KG1 (cell line): ENCODE results near the gene NABP2.
A peak's percentile ranks its signal among the peaks of the same experiment; 100 is the strongest.

ENCODE experiments used
- DNase-seq: peaks from one replicate; lab custom pipeline; 2025; lab: John Stamatoyannopoulos, UW

Gene NABP2

DNA sequence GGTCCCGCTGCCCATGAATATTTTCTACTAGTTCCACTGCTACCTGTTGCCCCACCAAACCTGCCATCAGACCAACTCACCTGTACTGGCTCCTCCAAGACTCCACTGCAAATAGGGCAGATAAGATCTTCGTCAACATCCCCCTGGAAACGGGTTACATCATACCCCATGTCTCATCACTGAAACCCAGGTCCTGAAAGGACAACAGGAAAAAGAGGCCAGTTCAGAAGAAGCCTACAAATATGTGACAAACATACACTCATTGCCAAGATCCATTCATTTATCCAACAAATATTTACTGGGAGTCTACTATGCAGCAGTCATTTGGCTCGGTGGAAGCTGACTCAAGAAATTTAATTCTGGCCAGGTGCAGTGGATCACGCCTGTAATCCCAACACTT lies 10.3 kb upstream of the NABP2 start:
- DNase-seq = no peak

- DNase-seq = no peak
Measured at GRCh38 chr12:56216461-56216860, 7.7 kb upstream of the NABP2 start.

- DNase-seq = no peak
Measured at GRCh38 chr12:56219840-56220239, 4.3 kb upstream of the NABP2 start.

DNA sequence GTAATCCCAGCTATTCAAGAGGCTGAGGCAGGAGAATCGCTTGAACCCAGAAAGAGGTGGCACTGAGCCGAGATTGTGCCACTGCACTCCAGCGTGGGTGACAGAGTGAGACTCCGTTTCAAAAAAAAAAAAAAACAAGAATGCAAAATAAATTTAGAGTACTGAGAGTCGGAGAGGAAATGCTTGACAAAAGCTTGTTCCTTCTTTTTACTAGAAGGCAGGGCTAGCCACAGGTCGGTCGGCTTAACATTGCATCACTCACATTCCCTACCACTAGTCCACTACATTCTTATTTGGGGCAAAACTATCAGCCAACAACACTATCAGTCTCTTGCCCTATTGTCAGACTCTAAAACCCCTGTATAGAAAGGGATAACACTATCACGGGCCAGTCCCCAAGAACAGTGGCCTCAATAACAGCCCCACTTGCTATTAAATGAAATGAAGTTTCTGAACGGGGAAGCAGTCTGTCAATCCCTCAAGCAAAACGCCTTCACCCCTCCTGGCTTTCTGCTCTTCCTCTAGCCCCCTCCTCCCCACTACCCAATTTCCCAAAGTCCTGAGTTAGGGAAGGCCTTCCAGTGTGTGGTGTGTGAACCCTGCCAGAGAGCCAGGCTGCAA lies 3.4 kb upstream of the NABP2 start:
- no peak for DNase-seq

GRCh38 chr12:56221232-56221756 lies 2.8 kb upstream of the NABP2 start:
- no peak for DNase-seq

DNA sequence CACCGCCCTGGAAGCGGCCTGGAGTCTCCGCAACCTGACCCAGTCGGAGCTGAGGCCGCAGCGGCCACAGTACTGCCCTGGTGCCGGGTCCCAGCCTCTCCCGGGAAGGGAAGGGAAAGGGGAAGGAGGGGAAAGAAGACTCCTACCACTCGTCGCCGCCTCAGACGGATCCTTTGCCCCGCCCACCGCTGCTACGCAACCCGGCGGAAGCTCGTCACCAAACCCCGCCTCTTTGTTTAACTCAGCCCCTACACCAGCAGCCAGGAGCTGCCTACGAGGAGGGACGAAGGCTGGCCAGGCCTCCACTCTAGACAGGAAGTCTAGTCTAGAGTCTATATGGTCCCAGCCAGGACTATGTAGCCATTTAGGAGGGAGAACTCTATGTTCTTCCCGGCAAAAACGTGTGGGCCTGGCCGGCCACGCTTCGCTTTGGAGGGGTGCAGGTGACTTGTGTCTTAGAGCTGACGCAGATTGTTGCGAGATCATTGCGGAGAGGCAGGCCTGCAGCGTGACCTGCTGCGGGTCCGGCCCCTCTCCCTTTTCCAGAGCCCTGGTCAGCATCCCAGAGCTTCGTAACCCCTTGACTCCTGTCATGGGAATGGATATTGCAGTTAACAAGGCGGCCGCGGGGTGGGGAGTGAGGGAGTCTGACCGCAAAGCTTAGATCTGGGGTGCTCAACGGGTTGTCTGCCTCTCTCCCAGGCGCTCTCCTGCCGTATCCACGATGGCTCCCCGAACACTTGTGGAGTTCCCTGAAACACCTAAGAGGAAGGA lies 2.2 kb upstream of the NABP2 start, which contains the start of gene RNF41:
Gene RNF41 (minus strand): TSS at position 166 of the 774 bp plus-strand sequence. CDS start 7,875 bp downstream, outside the sequence.
- peak; percentile 57 for DNase-seq

DNA sequence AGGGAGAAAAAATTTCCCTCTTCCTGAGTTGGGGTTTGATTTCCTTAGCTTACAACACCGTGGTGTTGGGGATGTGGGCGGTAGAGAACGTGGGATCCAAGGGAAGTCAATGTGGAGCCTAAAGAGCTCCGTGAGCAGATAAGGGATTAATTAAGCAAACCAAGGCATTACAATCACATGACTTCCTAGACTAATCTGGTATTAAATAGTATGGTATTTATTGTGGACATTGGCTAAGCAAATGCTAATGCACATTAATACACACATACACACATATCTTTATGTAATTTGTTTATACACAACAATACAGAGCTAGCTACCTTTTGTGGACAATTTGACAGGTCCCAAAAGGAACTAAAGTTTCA lies 1.6 kb upstream of the NABP2 start:
- DNase-seq = no peak

DNA sequence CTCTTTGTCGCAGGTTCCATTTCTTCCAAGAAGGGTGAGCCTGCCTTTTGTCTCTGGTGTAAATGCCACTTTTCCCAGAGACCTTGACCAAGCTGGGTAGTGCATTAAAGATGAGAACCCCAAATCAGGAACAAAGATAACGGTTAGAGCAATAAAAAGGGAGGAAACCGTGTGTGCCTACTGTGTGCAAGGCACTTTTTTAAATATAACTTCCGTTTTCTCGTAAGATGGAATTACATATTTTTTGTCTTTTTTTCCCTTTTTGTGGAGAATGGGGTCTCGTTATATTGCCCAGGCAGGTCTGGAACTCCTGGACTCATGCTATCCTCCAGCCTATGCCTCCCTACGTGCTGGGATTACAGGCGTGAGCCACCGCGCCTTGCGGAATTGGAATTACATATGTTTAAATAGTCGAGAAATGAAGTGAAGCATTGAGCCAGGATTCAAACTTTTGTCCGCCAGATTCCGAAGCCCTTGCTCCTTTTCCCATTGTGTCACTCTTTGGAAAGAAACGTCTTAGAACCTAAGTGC lies 506 bp upstream of the NABP2 start:
- no peak for DNase-seq

DNA sequence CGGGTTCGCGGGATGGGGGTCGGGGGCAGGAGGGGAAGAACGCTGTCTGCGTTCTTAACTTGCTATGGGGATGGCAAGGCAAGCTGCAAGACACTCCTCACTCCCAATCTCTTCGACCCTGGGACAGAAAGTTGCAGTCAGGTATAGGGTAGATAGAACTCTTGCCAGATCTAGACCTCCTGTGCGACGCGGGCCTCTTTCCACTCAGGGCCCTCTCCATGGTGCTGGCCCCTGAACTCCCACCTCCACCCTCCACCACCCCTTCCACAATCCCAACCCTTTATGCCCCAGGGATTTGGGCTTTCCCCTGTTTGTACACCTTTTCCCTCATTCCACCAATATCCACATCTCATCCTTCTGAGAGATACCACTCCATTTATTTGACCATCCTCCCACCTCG lies 812 bp downstream of the NABP2 start:
- no peak for DNase-seq

GRCh38 chr12:56229082-56229481 lies 4.9 kb downstream of the NABP2 start:
- no peak for DNase-seq

GRCh38 chr12:56229916-56230431 lies 5.8 kb downstream of the NABP2 start, which contains the start of gene SLC39A5:
Gene SLC39A5 (plus strand): TSS chr12:56230051. CDS start chr12:56231275, 1,224 bp downstream.
- DNase-seq = no peak

DNA sequence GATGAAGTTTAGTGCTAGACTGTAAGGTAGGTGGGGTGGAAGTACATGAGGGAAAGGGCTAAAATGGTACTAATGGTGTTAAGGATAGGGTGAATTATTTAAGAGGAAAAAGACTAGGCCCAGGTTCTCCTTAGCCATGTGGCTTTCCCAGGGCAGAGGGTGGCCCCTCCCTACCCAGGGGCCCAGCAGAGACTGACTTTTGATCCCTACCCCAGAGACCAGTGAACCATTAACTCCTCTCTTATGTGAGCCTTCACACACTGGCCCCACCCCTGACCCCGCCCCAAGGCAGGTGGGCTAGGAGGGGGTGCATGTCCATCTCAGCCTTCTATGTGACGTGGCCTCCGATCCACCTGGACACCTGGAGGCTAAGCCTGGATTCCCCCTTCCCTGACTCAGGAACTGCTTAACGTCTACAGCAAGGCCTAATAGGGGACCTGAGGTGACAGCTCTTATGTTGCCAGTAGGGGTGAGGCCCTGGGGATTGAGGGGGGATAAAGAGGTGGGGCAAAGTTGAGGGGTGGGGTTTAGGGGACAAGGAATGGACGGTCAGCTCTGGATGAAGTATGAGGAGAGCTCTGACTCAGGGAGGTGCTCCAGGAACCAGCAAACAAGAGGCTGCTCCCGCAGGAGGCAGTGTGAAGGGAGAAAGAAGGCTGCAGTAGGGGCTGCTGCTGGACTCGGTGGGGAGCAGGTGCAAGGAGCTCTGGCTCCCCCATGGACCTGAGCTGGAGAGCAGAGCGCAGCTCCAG lies 6.5 kb downstream of the NABP2 start:
- DNase-seq = no peak

DNA sequence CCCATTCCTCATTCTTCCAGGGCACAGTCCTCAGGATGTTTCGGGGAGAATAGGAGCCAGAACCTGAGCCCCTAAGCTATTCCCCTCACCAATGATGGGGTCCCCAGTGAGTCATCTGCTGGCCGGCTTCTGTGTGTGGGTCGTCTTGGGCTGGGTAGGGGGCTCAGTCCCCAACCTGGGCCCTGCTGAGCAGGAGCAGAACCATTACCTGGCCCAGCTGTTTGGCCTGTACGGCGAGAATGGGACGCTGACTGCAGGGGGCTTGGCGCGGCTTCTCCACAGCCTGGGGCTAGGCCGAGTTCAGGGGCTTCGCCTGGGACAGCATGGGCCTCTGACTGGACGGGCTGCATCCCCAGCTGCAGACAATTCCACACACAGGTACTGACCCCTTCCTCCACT lies 7.0 kb downstream of the NABP2 start:
- no peak for DNase-seq

DNA sequence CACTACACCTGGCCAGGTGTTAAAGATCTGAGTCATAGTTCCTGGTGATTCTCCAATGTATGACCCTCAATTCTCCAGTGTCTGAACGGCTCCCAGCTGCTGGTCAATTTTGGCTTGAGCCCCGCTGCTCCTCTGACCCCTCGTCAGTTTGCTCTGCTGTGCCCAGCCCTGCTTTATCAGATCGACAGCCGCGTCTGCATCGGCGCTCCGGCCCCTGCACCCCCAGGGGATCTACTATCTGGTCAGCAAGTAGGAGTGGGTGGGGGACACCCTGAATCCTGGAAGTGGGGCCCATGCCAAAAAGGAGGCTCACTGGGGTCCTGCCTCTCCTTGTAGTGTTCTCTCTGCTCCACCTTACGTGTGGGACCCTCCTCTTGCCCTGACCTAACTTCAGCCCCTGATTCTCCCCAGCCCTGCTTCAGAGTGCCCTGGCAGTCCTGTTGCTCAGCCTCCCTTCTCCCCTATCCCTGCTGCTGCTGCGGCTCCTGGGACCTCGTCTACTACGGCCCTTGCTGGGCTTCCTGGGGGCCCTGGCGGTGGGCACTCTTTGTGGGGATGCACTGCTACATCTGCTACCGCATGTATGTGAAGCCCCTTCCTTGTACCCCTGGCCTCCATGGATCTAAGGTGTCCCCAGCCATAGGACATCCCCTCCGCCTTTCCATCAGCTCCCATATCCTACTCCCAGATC lies 10.7 kb downstream of the NABP2 start:
- no peak for DNase-seq

DNA sequence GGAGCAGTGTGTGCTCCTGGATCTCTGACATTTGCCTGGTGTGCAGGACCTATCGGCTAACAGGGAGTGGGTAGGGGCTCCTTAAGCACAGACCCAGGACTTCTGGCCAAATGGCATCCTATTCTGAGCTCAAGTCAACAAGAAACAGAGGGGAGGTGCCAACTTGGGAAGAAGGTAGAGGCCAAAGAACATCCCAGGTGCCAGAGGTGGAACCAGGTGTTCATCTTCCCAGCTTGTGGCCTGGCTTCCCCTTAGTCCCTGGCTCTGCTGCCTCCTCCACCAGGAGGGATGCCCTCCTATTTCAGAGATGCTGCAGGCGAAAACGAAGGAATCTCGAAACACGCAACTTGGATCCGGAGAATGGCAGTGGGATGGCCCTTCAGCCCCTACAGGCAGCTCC lies 11.9 kb downstream of the NABP2 start:
- no peak for DNase-seq

DNA sequence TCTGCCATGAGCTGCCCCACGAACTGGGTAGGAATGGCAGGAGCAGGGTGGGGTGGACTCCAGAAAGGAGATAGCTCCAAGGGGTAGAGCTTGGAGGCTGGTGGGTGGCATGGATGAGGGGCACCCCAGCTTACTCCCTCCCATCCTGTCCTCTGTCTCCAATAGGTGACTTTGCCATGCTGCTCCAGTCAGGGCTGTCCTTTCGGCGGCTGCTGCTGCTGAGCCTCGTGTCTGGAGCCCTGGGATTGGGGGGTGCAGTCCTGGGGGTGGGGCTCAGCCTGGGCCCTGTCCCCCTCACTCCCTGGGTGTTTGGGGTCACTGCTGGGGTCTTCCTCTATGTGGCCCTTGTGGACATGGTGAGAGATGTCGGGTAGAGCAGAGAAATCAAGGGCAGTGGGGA lies 12.8 kb downstream of the NABP2 start:
- DNase-seq = no peak

GRCh38 chr12:56237552-56237951 lies 13.4 kb downstream of the NABP2 start:
- DNase-seq = no peak

DNA sequence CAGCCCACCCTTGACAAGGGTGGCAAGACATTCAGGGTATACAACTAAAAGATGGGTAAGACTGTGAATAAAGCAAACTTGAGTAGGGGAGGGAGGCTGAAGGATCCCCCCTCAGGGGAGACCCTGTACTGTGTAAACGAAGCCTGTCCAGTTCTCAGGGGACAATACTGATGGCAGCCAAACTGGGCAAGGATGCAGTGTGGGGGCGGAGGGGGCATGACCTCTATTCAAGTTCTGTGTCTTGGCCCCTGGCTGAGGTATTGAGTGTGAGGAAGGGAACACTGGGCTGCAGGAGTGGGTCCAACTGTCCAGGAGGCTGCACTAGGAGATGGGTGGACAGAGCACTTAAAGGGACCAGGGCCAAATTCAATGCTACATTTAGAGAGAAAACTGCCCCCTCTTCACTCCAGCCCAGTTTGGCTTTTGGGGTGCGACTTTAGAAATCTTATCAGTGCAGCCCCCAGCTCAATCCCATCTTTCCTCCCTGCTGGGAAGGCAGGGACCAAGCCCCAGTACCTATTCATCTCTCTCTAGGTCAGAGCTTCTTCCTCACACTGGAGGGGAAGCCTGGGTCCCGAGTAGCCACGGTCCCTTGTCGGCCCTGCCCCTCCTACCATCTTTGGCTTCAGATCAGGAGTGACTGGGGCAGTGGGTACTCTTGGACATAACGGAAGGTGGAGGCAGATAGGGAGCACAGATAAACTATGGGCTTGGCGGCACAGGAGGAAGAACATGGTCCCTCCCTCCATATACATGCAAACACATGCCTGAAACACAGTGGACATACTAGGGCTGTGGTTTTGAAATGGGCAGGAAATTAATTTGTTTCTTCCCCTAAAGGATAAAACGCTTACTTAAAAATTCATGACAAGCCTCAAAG lies 17.5 kb downstream of the NABP2 start:
- DNase-seq = no peak

GRCh38 chr12:56242986-56243385 lies 18.8 kb downstream of the NABP2 start:
- DNase-seq = no peak

GRCh38 chr12:56243731-56244181 lies 19.6 kb downstream of the NABP2 start:
- no peak for DNase-seq
